GM19463 (cell line): Measurements from ENCODE around the gene SNRPF.
"Not testable (repeated sequence)": the region's sequence is repeated elsewhere in the genome, so short reads cannot be mapped to it uniquely, and the experiment has no call there.

Experiments
- ATAC-seq: cut with Tn5 transposase; IDR thresholded peaks from one replicate; pipeline ENCODE4 v1.9.1; 2021; ENCODE audit warnings: mild to moderate bottlenecking, moderate library complexity; ENCODE audit not compliant: unreplicated experiment

The SNRPF gene

DNA sequence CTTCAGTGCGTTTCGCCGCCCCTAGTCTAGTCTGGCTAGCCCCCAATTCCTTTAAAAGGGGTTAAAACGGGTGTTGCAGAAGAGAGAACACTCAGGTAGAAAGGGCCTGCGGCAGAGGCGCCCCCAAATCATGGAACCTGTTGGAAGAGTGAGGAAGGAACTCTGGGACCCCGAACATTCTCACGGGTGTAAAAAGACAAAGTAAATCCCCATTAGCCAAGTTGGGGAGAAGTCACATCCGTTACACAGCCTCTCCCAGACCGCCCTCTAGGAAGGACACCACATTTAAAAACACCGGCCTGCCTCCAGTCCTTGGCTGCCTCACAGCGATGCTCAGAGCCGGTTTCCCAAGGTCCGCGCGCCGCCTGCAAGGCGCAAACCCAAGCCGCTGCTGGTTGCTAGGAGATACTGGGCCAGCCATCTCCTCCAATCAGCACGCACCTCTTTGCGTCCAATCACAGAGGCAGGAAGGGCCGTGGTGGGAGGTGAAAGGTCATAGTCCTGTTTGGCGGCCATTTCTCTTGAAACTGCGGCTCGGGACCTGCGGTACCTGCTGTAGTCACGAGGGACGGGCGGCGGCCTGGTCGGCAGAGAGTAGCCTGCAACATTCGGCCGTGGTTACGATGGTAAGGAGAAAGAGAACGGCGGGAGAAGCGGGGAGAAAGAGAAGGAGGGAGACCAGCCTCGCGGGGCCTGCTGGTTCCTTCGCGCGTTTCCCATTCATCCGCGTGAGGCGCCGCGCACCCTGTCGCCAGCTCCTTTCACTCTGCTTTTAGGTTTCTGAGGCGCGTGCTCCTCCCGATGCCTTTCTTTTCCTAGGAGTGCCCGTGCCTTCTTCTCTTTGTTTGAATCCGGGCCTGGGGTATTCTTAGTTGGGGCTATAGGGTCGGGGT lies at the start of gene SNRPF:
TSS of gene SNRPF (plus strand) at position 502 of the 893 bp plus-strand sequence. CDS start at position 624, 122 bp downstream.
- peak; percentile 99 for ATAC-seq

DNA sequence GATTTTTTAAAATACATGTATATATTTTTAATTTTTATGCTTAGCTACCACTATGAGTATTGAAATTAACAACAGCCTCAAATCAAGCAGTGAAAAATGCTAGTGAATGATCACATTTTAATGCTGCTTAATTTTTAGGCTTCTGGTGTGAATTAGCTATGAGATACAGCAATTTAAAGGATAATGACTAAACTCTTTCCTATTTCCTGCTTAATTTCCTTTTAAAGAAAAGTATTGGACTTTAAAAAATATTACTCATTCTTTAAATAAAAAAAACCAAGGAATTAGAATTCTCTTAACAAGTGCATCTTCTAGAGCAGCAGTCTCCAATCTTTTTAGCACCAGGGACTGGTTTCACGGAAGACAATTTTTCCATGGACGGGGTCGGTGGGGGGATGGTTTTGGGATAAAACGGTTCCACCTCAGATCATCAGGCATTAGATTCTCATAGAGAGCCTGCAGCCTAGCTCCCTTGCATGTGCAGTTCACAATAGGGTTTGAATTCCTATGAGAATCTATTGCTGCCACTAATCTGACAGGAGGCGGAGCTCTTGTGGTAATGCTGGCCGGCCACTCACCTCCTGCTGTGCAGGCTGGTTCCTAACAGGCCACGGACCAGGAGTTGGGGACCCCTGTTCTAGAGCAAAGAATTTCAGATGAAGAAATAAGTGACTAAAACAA lies 49.6 kb upstream of the SNRPF start:
- no peak for ATAC-seq

DNA sequence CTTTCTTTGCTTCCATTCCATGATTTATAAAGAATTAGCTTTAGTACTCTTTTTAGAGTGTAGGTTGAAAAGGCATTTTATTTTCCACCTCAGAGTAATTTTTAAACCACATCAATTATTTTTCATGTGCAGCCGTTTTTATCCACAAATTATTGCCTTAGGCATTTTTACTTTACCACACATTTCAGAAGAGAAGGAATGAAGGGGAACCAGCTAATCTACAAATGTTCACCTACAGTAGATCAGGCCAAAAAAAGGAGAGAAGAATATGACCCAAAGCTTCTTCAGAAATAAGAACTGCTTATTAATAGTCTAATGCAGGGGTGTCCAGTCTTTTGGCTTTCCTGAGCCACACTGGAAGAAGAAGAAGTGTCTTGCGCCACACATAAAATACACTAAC lies 48.3 kb upstream of the SNRPF start:
- ATAC-seq = no peak

DNA sequence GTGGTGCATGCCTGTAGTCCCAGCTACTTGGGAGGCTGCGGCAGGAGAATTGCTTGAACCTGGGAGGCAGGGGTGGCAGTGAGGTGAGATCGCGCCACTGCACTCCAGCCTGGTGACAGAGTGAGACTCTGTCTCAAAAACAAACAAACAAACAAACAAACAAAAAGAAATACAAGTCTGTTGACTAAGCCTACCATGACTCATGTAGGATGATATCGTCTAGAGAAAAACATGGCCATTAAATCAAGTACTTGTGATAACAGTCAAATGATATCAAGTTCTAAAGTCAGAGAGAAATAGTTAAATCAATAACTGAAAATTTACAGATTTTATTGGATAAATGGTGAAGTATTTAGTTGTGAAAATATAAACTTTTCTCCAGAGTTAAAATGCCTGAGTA lies 46.6 kb upstream of the SNRPF start:
- ATAC-seq = not testable (repeated sequence)

DNA sequence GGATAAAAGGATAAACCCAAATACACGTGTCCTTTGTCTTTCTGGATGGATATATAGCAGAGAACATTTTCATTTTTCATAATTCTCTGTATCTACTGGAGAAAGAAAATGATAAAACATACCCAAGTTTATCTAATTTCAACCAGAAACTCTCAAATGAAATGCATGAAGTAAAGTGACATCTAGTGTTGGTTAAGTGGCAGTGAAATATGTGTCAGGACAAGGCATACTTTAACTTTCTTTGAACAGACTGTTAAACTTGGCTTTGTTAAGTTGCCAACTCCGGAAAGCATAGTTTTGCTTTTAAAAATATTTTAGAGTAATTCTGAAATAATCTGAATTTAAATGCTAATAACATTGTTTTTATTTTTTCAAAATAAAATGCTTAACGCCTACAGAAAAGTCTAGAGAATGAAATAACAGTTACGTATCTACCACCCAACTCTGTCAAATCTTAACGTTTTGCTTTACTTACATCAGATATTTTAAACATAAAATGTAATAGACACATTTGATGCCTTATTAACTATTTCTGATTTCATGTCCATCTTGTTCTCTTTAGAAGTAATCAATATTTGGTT lies 43.0 kb upstream of the SNRPF start:
- no peak for ATAC-seq

DNA sequence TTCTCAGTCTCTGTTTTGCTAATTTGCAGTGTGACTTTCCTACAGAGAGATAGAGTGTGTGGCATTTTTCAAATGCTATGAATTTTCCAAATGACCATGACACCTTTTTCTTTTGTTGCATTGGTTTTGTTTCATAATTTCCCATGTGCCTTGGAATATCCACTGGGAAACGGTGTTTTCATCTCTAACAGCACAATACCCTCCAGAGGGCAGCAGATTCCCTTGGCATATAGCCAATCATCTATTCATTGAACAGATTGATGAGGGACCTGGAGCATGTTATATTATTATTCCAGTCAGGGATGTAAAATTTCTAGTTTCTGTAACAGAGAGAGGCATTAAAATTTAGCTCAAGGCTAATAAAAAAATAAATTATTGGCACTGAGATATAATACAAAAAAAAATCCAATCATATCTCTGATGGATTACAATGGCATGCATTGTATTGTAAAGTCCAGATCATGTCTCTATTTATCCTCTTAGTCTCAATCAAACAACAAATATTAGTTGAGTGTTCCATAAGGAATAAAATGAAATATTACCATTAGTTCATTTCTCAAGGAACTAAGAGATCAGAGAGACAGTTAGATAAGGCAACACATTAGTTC lies 38.6 kb upstream of the SNRPF start:
- ATAC-seq = no peak

DNA sequence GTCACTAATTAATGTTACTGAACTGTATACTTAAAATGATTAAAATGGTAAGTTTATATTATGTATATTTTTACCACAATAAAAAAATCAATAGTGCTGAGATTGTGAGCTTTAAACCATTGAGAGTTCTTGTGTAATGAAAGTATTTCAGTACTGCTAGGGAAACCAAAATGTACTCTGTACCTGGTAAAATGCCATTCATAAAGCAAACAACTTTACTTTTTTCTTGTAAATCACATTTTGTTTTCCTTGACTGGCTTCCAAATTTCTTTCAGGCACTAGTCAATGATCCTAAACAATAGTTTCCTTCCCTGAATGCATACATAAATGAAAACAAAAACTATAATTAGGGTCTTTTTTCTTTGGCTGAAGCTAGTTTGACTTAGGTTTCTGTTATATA lies 29.4 kb upstream of the SNRPF start:
- ATAC-seq = no peak

DNA sequence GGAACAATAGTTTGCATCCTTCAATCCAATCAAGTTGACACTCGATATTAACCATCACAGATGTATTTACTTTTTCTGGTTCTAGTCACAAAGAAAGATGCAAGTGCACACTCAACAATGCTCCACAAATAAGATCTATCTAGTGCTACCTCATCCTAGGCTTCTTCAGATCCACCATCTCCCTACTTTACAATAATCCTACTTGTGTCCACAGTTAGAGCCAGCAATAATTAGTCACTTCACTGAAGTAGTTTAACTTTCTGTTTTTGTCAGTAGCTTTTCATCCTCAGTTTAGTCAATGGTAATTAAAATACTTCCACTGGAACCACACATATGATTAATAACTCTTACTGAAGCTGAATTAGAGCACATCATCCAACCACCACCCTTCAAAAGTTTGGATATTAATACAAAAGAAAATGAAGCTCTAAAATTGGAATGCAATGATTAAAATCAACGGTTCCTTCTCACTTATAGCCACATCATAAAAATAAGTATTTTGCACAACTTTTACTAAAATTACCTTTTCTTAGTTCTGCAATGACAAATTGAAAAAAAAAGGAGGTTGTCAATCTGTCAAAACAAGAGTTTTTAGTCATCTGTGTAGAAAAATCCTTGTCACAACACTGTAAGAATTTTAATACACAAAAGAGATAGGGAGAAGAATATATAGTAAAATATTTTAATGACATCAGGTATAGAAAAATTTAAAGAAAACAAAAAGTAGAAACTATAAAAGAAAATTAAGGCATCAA lies 28.2 kb upstream of the SNRPF start:
- no peak for ATAC-seq

DNA sequence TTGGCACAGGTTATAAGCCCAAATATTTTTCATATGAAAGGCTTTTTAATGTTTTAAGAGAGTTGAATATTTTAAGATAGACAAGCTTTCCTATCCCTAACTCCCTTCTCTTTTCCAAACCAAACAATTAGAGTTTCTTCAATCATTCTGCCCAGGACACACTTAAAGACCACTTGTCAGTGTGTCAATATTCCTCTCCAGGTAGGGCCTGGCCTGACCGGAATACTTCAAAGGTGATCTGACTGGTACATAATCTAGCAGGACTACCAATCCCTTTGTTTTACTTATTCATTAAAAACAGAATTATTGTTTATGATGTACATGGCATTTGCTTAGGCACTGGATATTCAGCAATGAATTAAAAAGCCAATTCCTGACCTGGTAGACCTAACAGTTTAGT lies 24.2 kb upstream of the SNRPF start:
- no peak for ATAC-seq

DNA sequence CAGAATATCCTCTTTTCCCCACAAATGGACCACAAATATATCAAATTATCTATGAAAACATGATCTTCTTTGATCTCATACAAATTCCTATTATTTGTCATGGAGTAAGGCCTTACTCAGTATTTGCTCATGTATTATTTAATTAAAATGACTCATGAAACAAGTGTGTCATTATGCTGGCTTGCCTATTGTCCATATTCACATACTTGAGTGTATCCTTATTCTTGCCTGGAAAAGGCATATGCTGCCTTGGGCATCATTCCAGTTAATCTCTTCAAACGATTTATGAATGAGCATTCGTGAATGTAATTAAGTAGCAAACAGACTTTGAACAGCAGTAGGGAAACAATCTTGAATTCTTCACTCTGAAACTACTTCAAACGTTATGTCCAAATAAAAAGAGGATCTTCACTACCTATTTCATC lies 22.6 kb upstream of the SNRPF start:
- ATAC-seq = no peak

DNA sequence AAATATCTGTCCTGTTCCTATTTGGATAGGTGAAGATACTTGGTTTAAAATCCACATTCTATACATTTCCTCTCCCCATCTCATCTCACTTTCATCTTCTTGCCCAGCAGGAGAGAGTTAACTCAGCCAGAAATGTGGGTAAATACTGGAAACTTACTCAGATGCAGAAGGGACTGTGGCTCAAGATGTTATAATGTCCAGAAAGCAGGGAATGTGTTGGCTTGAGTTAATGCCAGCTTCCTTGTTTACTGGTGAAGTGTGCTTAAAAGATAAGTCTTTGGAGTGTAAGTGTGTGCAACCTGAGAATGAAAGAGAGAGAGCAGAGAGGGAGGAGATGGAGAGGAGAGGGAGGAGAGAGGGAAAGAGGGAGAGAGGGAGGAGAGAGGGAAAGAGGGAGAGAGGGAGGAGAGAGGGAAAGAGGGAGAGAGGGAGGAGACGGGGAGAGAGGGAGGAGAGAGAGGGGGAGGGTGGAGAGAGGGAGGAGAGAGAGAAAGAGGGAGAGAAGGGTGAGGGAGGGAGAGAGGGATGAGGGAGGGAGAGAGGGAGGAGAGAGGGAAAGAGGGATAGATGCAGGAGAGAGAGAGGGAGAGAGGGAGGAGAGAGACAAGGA lies 22.0 kb upstream of the SNRPF start:
- no peak for ATAC-seq

DNA sequence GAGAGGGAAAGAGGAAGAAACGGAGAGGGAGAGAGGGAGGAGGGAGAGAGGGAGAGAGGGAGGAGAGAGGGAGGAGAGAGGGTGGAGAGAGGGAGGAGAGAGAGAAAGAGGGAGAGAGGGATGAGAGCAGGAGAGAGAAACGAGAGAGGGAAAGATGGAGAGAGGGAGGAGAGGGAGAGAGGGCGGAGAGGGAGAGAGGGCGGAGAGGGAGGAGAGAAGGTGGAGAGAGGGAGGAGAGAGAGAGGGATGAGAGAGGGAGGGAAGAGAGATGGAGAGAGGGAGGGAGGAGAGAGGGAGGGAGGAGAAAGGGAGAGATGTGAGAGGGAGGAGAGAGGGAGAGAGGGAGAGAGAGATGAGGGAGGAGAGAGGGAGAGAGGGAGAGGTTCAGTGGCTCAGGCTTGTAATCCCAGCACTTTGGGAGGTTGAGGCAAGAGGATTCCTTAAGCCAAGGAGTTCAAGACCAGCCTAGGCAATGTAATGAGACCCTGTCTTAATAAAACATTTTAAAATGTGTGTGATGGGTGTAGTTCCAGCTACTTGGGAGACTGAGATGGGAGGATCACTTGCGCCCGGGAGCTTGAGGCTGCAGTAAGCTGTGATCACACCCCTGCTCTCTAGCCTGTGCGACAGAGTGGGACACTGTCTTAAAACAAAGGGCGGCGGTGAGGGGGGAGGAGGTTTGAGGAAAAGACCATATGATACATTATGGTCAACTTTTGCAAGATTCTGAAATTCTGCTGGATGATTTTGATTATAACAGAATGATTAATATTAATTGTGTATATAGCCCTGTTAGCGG lies 21.3 kb upstream of the SNRPF start:
- ATAC-seq = no peak

DNA sequence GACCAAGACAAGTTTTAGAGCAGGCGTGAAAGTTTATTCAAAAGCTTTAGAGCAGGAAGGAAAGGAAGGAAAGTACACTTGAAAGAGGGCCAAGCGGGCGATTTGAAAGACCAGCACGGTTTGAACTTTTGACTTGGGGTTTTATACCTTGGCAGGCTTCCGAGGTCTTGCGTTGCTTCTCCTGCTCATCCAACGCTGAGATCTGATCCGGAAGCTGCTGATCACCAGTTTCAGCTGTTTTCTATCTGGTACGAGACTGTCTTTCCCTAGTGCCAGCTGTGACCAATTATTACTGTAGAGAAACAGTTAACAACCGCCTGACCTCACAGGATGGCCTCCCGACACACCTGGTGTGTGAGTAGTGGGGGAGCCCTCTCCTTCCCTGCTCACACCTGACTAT lies 20.6 kb upstream of the SNRPF start:
- no peak for ATAC-seq

DNA sequence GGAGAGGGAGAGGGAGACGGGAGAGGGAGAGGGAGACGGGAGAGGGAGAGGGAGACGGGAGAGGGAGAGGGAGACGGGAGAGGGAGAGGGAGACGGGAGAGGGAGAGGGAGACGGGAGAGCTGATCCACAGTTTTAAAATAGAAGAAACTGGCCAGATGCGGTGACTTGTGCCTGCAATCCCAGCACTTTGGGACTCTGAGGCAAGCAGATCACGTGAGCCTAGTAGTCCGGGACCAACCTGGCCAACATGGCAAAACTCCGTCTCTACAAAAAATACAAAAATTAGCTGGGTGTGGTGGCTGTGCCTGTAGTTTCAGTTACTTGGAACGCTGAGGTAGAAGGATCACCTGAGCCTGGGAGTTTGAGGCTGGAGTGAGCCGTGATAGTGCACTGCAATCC lies 16.3 kb upstream of the SNRPF start:
- not testable (repeated sequence) for ATAC-seq

DNA sequence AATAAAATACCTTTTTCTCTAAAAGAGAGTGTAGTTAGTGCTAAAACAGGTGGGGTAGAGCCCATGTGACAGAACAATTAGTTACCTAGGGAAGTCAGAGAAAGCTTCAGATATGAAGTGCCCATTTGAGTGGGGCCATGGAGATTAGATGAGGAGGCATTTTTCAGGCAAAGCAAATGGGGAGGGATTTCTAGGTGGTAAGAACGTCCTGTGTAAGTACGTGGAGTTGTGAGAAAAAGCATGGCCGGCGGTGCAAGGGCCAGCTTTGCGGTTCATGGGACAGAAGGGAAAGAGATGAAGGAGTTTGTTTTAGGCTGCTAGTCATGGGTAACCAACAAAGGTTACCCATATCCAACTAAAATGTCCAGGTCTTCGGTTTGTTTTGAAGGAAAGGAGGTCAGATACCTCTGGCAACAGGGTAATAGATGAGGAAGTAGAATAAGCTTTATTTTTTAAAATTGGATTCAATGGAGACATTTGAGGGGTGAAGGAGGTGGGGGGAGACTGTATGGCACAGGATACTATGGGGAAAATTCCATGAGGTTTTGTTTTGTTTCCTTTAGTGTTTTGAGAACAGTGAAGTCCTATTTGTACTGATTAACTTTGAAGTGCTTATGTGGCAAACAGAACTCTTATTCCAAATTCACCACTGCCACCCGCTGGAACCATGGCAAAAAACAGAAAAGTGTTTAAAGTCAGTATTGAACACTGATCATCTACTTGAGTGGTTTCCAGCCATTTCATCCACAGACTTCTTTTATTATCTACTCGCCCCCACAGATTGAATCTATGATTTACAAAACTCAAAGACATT lies 10.0 kb upstream of the SNRPF start:
- ATAC-seq = no peak

DNA sequence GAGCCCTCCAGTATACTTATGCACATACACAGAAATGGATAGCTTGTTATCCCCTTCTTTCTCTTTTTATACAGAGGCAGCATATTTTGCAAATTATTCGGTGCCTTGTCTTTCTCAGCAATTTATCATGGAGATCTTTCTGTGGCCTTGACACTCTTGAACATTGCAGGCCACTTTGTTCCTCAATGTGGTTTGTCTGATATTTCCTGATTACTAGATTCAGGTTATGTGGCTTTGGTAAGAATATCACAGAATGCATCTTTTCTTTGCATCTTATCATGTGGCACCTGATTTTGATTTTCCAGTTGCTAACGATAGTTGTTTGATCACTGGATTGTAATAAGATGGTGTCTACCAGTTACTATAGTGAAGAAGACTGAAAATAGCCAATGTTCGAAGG lies 7.1 kb upstream of the SNRPF start:
- ATAC-seq = no peak

DNA sequence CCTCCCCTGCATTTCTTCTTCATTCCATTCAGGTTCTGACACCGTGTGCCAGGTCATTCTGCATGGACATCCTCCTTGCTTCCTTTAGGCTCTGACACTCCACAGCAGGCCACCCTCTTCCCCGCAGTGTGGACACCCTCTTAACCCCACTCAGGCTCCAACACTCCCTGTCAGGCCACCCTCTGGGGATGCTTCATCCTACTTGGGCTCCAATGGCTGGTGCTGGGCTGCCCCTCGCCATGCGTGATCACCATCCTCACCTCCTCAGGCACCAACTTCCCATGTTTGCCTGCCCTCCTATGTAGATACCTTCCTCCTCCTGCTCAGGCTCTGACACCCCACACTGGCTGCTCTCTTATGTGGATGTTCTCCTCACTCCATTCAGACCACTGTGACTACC lies 6.6 kb upstream of the SNRPF start:
- no peak for ATAC-seq

DNA sequence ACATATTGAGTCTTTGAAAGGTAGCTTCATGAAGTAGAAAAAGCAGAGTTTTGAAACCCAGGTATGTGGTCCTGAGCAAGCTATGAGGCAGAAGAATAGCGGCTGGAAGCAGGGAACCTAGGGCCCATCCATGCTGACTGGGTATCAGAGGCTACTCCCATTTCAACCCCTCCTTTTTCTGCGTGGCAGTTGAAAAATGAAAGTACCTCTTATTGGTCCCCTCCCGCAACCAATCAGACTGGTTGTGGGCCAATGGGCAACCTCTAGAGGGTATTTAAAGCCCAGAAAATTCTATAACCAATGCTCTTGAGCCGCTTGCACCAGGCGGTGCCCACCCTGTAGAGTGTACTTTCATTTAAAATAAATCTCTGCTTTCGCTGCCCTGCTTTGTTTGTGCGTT lies 1.6 kb upstream of the SNRPF start:
- no peak for ATAC-seq

DNA sequence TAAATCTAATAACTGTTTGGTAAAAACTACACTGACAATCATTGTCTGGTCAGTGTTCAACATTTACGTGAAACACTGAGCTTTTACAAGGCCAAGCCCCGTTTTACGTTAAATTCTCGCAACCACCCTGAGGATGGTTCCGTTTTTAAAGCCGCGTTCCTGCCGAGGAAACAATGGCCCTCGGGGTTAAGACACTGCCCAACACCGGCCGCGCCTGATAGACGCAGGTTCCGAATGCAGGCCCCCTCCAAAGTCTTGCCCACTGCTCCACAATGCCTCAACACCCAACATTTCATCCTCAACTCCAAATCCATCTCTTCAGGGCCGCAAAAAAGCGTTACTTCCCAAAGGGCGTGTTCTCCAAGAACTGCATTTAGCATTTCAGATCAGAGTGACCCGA lies 953 bp upstream of the SNRPF start:
- ATAC-seq = no peak
